ENCODE measurements around the gene AOPEP.

The AOPEP gene

GRCh38 chr9:94975480-94975879 is 249.0 kb downstream of the AOPEP start:
- DNase-seq, result no peak

- no peak for DNase-seq
These were observed 249.6 kb downstream of the AOPEP start for GRCh38 chr9:94976077-94976476.

GRCh38 chr9:94977416-94977815 is 250.9 kb downstream of the AOPEP start:
- no peak for DNase-seq

- no peak for DNase-seq
These were observed 253.5 kb downstream of the AOPEP start for GRCh38 chr9:94979904-94980507.

GRCh38 chr9:94980947-94981722 is 254.6 kb downstream of the AOPEP start:
- no peak for DNase-seq

GRCh38 chr9:94981723-94982090 is 255.2 kb downstream of the AOPEP start:
- DNase-seq, result no peak

GRCh38 chr9:94982211-94982610 is 255.7 kb downstream of the AOPEP start:
- DNase-seq, result no peak

- DNase-seq, result no peak
These were observed 257.1 kb downstream of the AOPEP start for GRCh38 chr9:94983552-94983951.

- DNase-seq, result no peak
These were observed 258.5 kb downstream of the AOPEP start for GRCh38 chr9:94984891-94985476.

GRCh38 chr9:94985649-94986048 is 259.1 kb downstream of the AOPEP start:
- DNase-seq, result no peak

GRCh38 chr9:94987731-94988130 is 261.2 kb downstream of the AOPEP start:
- no peak for DNase-seq

- no peak for DNase-seq
These were observed 264.5 kb downstream of the AOPEP start for GRCh38 chr9:94990897-94991561.

GRCh38 chr9:94991961-94992907 is 265.7 kb downstream of the AOPEP start:
- no peak for DNase-seq

- DNase-seq, result no peak
These were observed 266.8 kb downstream of the AOPEP start for GRCh38 chr9:94993160-94993820.

GRCh38 chr9:94993821-94994165 is 267.3 kb downstream of the AOPEP start:
- no peak for DNase-seq

GRCh38 chr9:94995048-94995693 is 268.7 kb downstream of the AOPEP start:
- DNase-seq, result no peak

- DNase-seq, result no peak
These were observed 270.1 kb downstream of the AOPEP start for GRCh38 chr9:94996641-94997040.

GRCh38 chr9:94997727-94998126 is 271.2 kb downstream of the AOPEP start:
- DNase-seq, result no peak

- no peak for DNase-seq
These were observed 273.3 kb downstream of the AOPEP start for GRCh38 chr9:94999832-95000231.

GRCh38 chr9:95000821-95001220 is 274.3 kb downstream of the AOPEP start:
- DNase-seq, result no peak

GRCh38 chr9:95001720-95002119 is 275.2 kb downstream of the AOPEP start:
- no peak for DNase-seq

All from NCI-H510A (cell line).